ENCODE results near the gene SMARCE1. TPM values are rescaled to one million over a fixed set of nuclear protein-coding genes. Genes with fewer than 3 reads are reported as not detected.

SMARCE1 gene
- total and polyA plus RNA-seq, 9 of the 15 experiments (the other 6 are each of a cell fraction or from before 2014, with no cell fraction given): 64.1 to 142 (median 114) TPM

DNA sequence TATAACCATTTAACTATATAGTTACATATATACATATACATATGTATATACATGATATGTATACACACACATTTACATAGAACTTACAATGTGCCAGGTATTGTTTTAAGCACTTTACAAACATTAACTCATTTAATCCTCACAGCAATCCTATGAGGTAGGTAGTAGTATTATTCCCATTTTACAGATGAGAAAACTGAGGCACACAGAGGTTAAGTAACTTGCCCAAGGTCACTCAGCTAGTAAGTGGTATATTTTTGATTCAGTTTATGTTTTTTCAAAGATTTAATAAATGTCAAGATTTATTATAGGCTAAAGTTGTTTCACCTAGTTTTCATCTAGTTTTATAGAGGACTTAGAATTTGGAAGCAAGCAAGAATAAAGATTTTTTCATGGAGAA, 10.8 kb upstream of the SMARCE1 start (continued):
- TF ChIP-seq, protein P1, sequence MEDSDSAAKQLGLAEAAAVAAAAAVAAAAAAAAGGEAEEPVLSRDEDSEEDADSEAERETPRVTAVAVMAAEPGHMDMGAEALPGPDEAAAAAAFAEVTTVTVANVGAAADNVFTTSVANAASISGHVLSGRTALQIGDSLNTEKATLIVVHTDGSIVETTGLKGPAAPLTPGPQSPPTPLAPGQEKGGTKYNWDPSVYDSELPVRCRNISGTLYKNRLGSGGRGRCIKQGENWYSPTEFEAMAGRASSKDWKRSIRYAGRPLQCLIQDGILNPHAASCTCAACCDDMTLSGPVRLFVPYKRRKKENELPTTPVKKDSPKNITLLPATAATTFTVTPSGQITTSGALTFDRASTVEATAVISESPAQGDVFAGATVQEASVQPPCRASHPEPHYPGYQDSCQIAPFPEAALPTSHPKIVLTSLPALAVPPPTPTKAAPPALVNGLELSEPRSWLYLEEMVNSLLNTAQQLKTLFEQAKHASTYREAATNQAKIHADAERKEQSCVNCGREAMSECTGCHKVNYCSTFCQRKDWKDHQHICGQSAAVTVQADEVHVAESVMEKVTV (CRISPR knock-in tag; IDR thresholded peaks at IDR 0.05): no peak
- no peak for TF ChIP-seq MTA2 (IDR thresholded peaks at IDR 0.05; ENCODE audit: low read depth)
- no peak for TF ChIP-seq HMG20B (CRISPR knock-in tag; IDR thresholded peaks at IDR 0.05)
- no peak for TF ChIP-seq HMBOX1 (IDR thresholded peaks at IDR 0.05)
- TF ChIP-seq POLR2A (conservative IDR thresholded peaks at IDR 0.05): no peak
- TF ChIP-seq RBM25 (IDR thresholded peaks at IDR 0.05; ENCODE audit: low read depth, low read length, severe bottlenecking): peak; percentile 91
- no peak for TF ChIP-seq CHD1 (IDR thresholded peaks at IDR 0.05; ENCODE audit: low read length)
- no peak for TF ChIP-seq ZNF41 (CRISPR knock-in tag; conservative IDR thresholded peaks at IDR 0.05)
- no peak for TF ChIP-seq GTF3C2 (IDR thresholded peaks at IDR 0.05; ENCODE audit: borderline replicate concordance, extremely low read depth, insufficient read length)
- TF ChIP-seq IRF2 (CRISPR knock-in tag; IDR thresholded peaks at IDR 0.05): no peak
- TF ChIP-seq ATF1 (CRISPR knock-in tag; IDR thresholded peaks at IDR 0.05): no peak
- TF ChIP-seq ATF1 (tag; IDR thresholded peaks at IDR 0.05): no peak
- no peak for TF ChIP-seq HES1 (IDR thresholded peaks at IDR 0.05; ENCODE audit: low read depth)
- TF ChIP-seq PPARD (CRISPR knock-in tag; IDR thresholded peaks at IDR 0.05): no peak
- TF ChIP-seq POU5F1 (IDR thresholded peaks at IDR 0.05; ENCODE audit: borderline replicate concordance, low read depth, low read length, partially characterized antibody): no peak
- TF ChIP-seq KDM1A (IDR thresholded peaks at IDR 0.05): peak; percentile 35 to 67; a peak in 2 of 4 replicates
- TF ChIP-seq ZNF77 (CRISPR knock-in tag; IDR thresholded peaks at IDR 0.05): no peak
- TF ChIP-seq ADNP (tag; IDR thresholded peaks at IDR 0.05): peak; percentile 89
- TF ChIP-seq, protein P2, sequence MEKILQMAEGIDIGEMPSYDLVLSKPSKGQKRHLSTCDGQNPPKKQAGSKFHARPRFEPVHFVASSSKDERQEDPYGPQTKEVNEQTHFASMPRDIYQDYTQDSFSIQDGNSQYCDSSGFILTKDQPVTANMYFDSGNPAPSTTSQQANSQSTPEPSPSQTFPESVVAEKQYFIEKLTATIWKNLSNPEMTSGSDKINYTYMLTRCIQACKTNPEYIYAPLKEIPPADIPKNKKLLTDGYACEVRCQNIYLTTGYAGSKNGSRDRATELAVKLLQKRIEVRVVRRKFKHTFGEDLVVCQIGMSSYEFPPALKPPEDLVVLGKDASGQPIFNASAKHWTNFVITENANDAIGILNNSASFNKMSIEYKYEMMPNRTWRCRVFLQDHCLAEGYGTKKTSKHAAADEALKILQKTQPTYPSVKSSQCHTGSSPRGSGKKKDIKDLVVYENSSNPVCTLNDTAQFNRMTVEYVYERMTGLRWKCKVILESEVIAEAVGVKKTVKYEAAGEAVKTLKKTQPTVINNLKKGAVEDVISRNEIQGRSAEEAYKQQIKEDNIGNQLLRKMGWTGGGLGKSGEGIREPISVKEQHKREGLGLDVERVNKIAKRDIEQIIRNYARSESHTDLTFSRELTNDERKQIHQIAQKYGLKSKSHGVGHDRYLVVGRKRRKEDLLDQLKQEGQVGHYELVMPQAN (IDR thresholded peaks at IDR 0.05; ENCODE audit: borderline replicate concordance): no peak
- TF ChIP-seq SPI1 (IDR thresholded peaks at IDR 0.05; ENCODE audit: borderline replicate concordance, low read depth, low read length): no peak
- no peak for TF ChIP-seq SIRT6 (IDR thresholded peaks at IDR 0.05; ENCODE audit: low read depth, low read length)
- no peak for TF ChIP-seq MYNN (IDR thresholded peaks at IDR 0.05)
- no peak for TF ChIP-seq MYNN (CRISPR knock-in tag; IDR thresholded peaks at IDR 0.05)
